HCT116 (cell line): Measurements from ENCODE around the gene AKAP14. TPM values are rescaled to one million over a fixed set of nuclear protein-coding genes. Genes with fewer than 3 reads are reported as not detected.

Experiments used
- ATAC-seq: fragments of 200-7000 bp; cut with Tn5 transposase; 2 replicates; pipeline ENCODE4 v1.9.1; 2020; ENCODE audit warnings: mild to moderate bottlenecking, moderate library complexity
- BruUV-seq: library from RNA; stranded (reverse); fragments of 400-500 nt; replicated peaks from 2 replicates; lab custom pipeline; 2021; lab: Mats Ljungman, UMichigan
- CTCF ChIA-PET: fragments of 300-600 bp; sonication (Branson Sonifier 250); formaldehyde crosslinking; loops from one replicate; lab custom pipeline; 2021; ENCODE audit warnings: antibody characterized with exemption; lab: Charles Lee
- POLR2A ChIA-PET: fragments of 300-600, 350-600 bp; sonication (Branson Sonifier 250); formaldehyde crosslinking; loops from one replicate; lab custom pipeline; 2021; ENCODE audit warnings: antibody characterized with exemption; lab: Charles Lee
- RAD21 ChIA-PET, 2 experiments: fragments of 300-600 bp; sonication (Branson Sonifier 250); formaldehyde crosslinking; loops; one replicate each; lab custom pipeline; 2023; ENCODE audit warnings: low total read pairs in 2 of 2; ENCODE audit not compliant: uncharacterized antibody in 2 of 2, unreplicated experiment in 2 of 2, low non-redundant PET in 1 of 2; lab: Charles Lee
- DNase-seq: peaks from one replicate; pipeline ENCODE4 v3.0.0-alpha.2; 2010; ENCODE audit warnings: low read depth, low spot score
- H2AFZ ChIP-seq: fragments of 200-600 bp; shearing (Covaris generic), sonication (generic); 2 replicates; pipeline ENCODE4 v1.6.1; 2017; ENCODE audit warnings: low read depth, mixed run types, mixed read lengths, antibody characterized with exemption, low read length; ENCODE audit not compliant: poor library complexity, severe bottlenecking
- H3K27ac ChIP-seq: 2 replicates; pipeline ENCODE4 v1.5.1; 2012; ENCODE audit warnings: low read depth, low read length
- H3K27me3 ChIP-seq: fragments of 200-600 bp; sonication (generic); 2 replicates; pipeline ENCODE4 v1.6.1; 2016; ENCODE audit warnings: mixed run types, low read length, mixed read lengths; ENCODE audit not compliant: insufficient read depth
- H3K36me3 ChIP-seq, 2 experiments: fragments of 200-500 bp in 1 of 2; fragments of 200-600 bp in 1 of 2; sonication (Bioruptor generic) in 1 of 2; sonication (generic) in 1 of 2; 2 replicates each; pipeline versions ENCODE4 v1.5.1 to v1.6.1; 2014 to 2016; ENCODE audit warnings: low read length in 2 of 2, inconsistent platforms in 1 of 2, mixed read lengths in 1 of 2, mixed run types in 1 of 2; ENCODE audit not compliant: insufficient read depth in 2 of 2, control insufficient read depth in 1 of 2
- H3K4me1 ChIP-seq, 2 experiments: fragments of 200-600 bp in 1 of 2; sonication (generic) in 1 of 2; 2 replicates each; pipeline versions ENCODE4 v1.5.1 to v1.6.1; 2012 to 2017; ENCODE audit warnings: low read length in 2 of 2, inconsistent platforms in 1 of 2, mild to moderate bottlenecking in 1 of 2, mixed read lengths in 1 of 2, mixed run types in 1 of 2, moderate library complexity in 1 of 2; ENCODE audit not compliant: insufficient read depth in 2 of 2, control insufficient read depth in 1 of 2
- H3K4me2 ChIP-seq: fragments of 200-600 bp; sonication (generic); 2 replicates; pipeline ENCODE4 v1.6.1; 2017; ENCODE audit warnings: mixed run types, low read length, mixed read lengths
- H3K4me3 ChIP-seq, 2 experiments: fragments of 200-600 bp in 1 of 2; sonication (generic) in 1 of 2; replicated peaks in 1 of 2; 2 replicates each; pipeline ENCODE4 v1.5.1; 2011 to 2016; ENCODE audit warnings: low read length in 2 of 2, control low read depth in 1 of 2, low read depth in 1 of 2, mild to moderate bottlenecking in 1 of 2, mixed read lengths in 1 of 2, mixed run types in 1 of 2
- H3K79me2 ChIP-seq: fragments of 200-600 bp; sonication (generic); 2 replicates; pipeline ENCODE4 v1.6.1; 2017; ENCODE audit warnings: mild to moderate bottlenecking, mixed run types, low read length, moderate library complexity, mixed read lengths; ENCODE audit not compliant: insufficient read depth
- H3K9ac ChIP-seq: fragments of 200-600 bp; sonication (generic); 2 replicates; pipeline ENCODE4 v1.6.1; 2016; ENCODE audit warnings: low read length, mixed read lengths
- H3K9me2 ChIP-seq: fragments of 200-600 bp; sonication (generic), shearing (Covaris generic); 2 replicates; pipeline ENCODE4 v1.6.1; 2017; ENCODE audit warnings: mixed run types, mild to moderate bottlenecking, moderate library complexity; ENCODE audit not compliant: insufficient read depth
- H3K9me3 ChIP-seq, 2 experiments: fragments of 200-500 bp in 1 of 2; fragments of 200-600 bp in 1 of 2; sonication (Bioruptor generic) in 1 of 2; sonication (generic) in 1 of 2; 2 replicates each; pipeline ENCODE4 v1.6.1; 2014 to 2017; ENCODE audit warnings: low read length in 2 of 2, mixed read lengths in 2 of 2, inconsistent platforms in 1 of 2, low read depth in 1 of 2, mild to moderate bottlenecking in 1 of 2, mixed run types in 1 of 2, moderate library complexity in 1 of 2; ENCODE audit not compliant: control insufficient read depth in 1 of 2, insufficient read depth in 1 of 2
- H4K20me1 ChIP-seq: fragments of 200-600 bp; sonication (generic), shearing (Covaris generic); 2 replicates; pipeline ENCODE4 v1.6.1; 2017; ENCODE audit warnings: mixed run types, mild to moderate bottlenecking, moderate library complexity; ENCODE audit not compliant: insufficient read depth
- CBX3 ChIP-seq: IDR thresholded peaks from 2 replicates; pipeline ENCODE4 v1.6.1; 2012; ENCODE audit warnings: low read depth
- CTCF ChIP-seq, 3 experiments: fragments of 200-600 bp in 1 of 3; sonication (generic) in 1 of 3; IDR thresholded peaks in 2 of 3; conservative IDR thresholded peaks in 1 of 3; 2 replicates each; pipeline ENCODE4 v1.5.1; 2012 to 2017; ENCODE audit warnings: low read depth in 2 of 3, low read length in 2 of 3, antibody characterized with exemption in 1 of 3, borderline replicate concordance in 1 of 3, control low read depth in 1 of 3, mild to moderate bottlenecking in 1 of 3, mixed read lengths in 1 of 3, mixed run types in 1 of 3, moderate library complexity in 1 of 3; ENCODE audit not compliant: insufficient read depth in 1 of 3
- EGR1 ChIP-seq: IDR thresholded peaks from 2 replicates; pipeline ENCODE4 v1.6.1; 2012; ENCODE audit warnings: low read depth
- ELF1 ChIP-seq: IDR thresholded peaks from 2 replicates; pipeline ENCODE4 v1.6.1; 2012; ENCODE audit warnings: low read depth, borderline replicate concordance
- EZH2phosphoT487 ChIP-seq: fragments of 200-600 bp; IDR thresholded peaks from 2 replicates; pipeline ENCODE4 v1.6.1; 2018; ENCODE audit warnings: antibody characterized with exemption, borderline replicate concordance
- JUND ChIP-seq: IDR thresholded peaks from 2 replicates; pipeline ENCODE4 v1.6.1; 2012
- MAX ChIP-seq: IDR thresholded peaks from 2 replicates; pipeline ENCODE4 v1.6.1; 2012
- POLR2A ChIP-seq: IDR thresholded peaks from 2 replicates; pipeline ENCODE4 v1.7.0; 2011; ENCODE audit warnings: borderline replicate concordance; ENCODE audit not compliant: insufficient read depth, insufficient read length; ENCODE audit errors: extremely low read depth
- REST ChIP-seq: IDR thresholded peaks from 2 replicates; pipeline ENCODE4 v1.6.1; 2012; ENCODE audit warnings: low read depth
- SIN3A ChIP-seq: IDR thresholded peaks from 2 replicates; pipeline ENCODE4 v1.6.1; 2012; ENCODE audit warnings: low read depth
- SRF ChIP-seq: IDR thresholded peaks from 2 replicates; pipeline ENCODE4 v1.6.1; 2012; ENCODE audit warnings: low read depth
- YY1 ChIP-seq: IDR thresholded peaks from 2 replicates; pipeline ENCODE4 v1.6.1; 2011; ENCODE audit warnings: low read length, low read depth, moderate library complexity, mild to moderate bottlenecking; ENCODE audit not compliant: insufficient replicate concordance; ENCODE audit errors: extremely low read depth
- ZFX ChIP-seq: fragments of 450-650 bp; IDR thresholded peaks from 2 replicates; pipeline ENCODE4 v1.6.1; 2017
- ZNF274 ChIP-seq: fragments of 200-500 bp; sonication (Bioruptor generic); IDR thresholded peaks from 2 replicates; pipeline ENCODE4 v1.6.1; 2014; ENCODE audit warnings: mild to moderate bottlenecking, low read depth, low read length, inconsistent platforms
- intact Hi-C: fragments of 100-400 bp; cut with micrococcal nuclease; formaldehyde crosslinking; loops from 2 replicates; pipeline ENCODE4 v1.10.0; 2022
- total RNA-seq: library from RNA; stranded (reverse); gene quantifications from one replicate; pipeline ENCODE4 v1.2.1, GENCODE V29; 2021; ENCODE audit not compliant: unreplicated experiment

The AKAP14 gene
- total RNA-seq, 1 experiment from 2014 or later = not detected

- H4K20me1 ChIP-seq = no peaks in the 10 kb centered on the region
- TF ChIP-seq EZH2phosphoT487 (no peak), YY1 (no peak), CTCF (IDR thresholded peaks at IDR 0.05 in 2 of 3, conservative IDR thresholded peaks at IDR 0.05 in 1 of 3; ENCODE audit: borderline replicate concordance in 1 of 3, insufficient read depth in 1 of 3, low read depth in 2 of 3, low read length in 2 of 3) (peak in 1 of 3 experiments; percentile 31; a peak in 1 of 6 replicates)
- ChIA-PET RAD21 (no interaction called here), CTCF (no interaction called here), POLR2A (no interaction called here)
- no peak overlapping the region for H3K4me2 ChIP-seq
- no peaks in the 10 kb centered on the region for H3K79me2 ChIP-seq
- no peak overlapping the region for H3K27ac ChIP-seq
- no peaks in the 10 kb centered on the region for H3K9me2 ChIP-seq
- no peak for DNase-seq
- H2AFZ ChIP-seq = no peak overlapping the region
- no peak overlapping the region for H3K9ac ChIP-seq
- H3K9me3 ChIP-seq = no peaks in the 10 kb centered on the region
- no peak overlapping the region for H3K4me3 ChIP-seq
- no peaks in the 10 kb centered on the region for H3K36me3 ChIP-seq
- no peaks in the 10 kb centered on the region for H3K27me3 ChIP-seq
- BruUV-seq = no TSS peak
- intact Hi-C loops = no loop called here
- H3K4me1 ChIP-seq = 0 out of 4 replicates have a peak, but pooled peaks cover 0 to 3% of the 10 kb centered on the region in 2 experiments
- ATAC-seq = no peak
Measured at GRCh38 chrX:119948381-119948780, 52.7 kb downstream of the AKAP14 start.

- no peak for TF ChIP-seq JUND
- no peak for TF ChIP-seq ZFX
- TF ChIP-seq EZH2phosphoT487 = no peak
- no peak for TF ChIP-seq ELF1
- no peak for TF ChIP-seq SIN3A
- TF ChIP-seq SRF = no peak
- no peak for TF ChIP-seq ZNF274
- no peak for TF ChIP-seq POLR2A
- TF ChIP-seq YY1 = no peak
- no peak for TF ChIP-seq CBX3
- TF ChIP-seq EGR1 = no peak
- TF ChIP-seq MAX = no peak
- no peak for TF ChIP-seq REST
- ChIA-PET POLR2A (no interaction called here), RAD21 (no interaction called here), CTCF (no interaction called here)
- Histone ChIP-seq H3K27me3 (no peaks in the 10 kb centered on the region), H3K4me1 (no peaks in the 10 kb centered on the region), H3K36me3 (no peaks in the 10 kb centered on the region), H3K9me2 (no peaks in the 10 kb centered on the region), H3K4me3 (no peak overlapping the region), H2AFZ (no peak overlapping the region), H3K27ac (no peak overlapping the region), H3K4me2 (no peak overlapping the region), H3K9ac (no peak overlapping the region), H3K9me3 (no peaks in the 10 kb centered on the region), H4K20me1 (no peaks in the 10 kb centered on the region), H3K79me2 (no peaks in the 10 kb centered on the region)
- ATAC-seq (no peak), DNase-seq (no peak)
- BruUV-seq = no TSS peak
- intact Hi-C loops = no loop called here
Measured at GRCh38 chrX:119954374-119954773, 58.7 kb downstream of the AKAP14 start.
